GM12874 (cell line): ENCODE data around the gene CCSAP.

Experiments
- CTCF ChIP-seq: IDR thresholded peaks from 2 replicates; pipeline ENCODE4 v1.5.1; 2011; ENCODE audit warnings: low read depth, mild to moderate bottlenecking, control low read depth, low read length, moderate library complexity; ENCODE audit not compliant: insufficient read depth

The CCSAP gene

GRCh38 chr1:229303855-229304254 lies 39.0 kb downstream of the CCSAP start:
- no peak for TF ChIP-seq CTCF

- no peak for TF ChIP-seq CTCF
These were observed 40.1 kb downstream of the CCSAP start for GRCh38 chr1:229302740-229303139.

GRCh38 chr1:229300099-229300757 lies 42.6 kb downstream of the CCSAP start:
- no peak for TF ChIP-seq CTCF

GRCh38 chr1:229298887-229299503 lies 43.9 kb downstream of the CCSAP start:
- no peak for TF ChIP-seq CTCF

- no peak for TF ChIP-seq CTCF
These were observed 44.4 kb downstream of the CCSAP start for GRCh38 chr1:229298420-229298819.

GRCh38 chr1:229297746-229298145 lies 45.1 kb downstream of the CCSAP start:
- no peak for TF ChIP-seq CTCF

- no peak for TF ChIP-seq CTCF
These were observed 46.3 kb downstream of the CCSAP start for GRCh38 chr1:229296541-229296941.
